ENCODE measurements around the gene PELI2.

Gene PELI2

DNA sequence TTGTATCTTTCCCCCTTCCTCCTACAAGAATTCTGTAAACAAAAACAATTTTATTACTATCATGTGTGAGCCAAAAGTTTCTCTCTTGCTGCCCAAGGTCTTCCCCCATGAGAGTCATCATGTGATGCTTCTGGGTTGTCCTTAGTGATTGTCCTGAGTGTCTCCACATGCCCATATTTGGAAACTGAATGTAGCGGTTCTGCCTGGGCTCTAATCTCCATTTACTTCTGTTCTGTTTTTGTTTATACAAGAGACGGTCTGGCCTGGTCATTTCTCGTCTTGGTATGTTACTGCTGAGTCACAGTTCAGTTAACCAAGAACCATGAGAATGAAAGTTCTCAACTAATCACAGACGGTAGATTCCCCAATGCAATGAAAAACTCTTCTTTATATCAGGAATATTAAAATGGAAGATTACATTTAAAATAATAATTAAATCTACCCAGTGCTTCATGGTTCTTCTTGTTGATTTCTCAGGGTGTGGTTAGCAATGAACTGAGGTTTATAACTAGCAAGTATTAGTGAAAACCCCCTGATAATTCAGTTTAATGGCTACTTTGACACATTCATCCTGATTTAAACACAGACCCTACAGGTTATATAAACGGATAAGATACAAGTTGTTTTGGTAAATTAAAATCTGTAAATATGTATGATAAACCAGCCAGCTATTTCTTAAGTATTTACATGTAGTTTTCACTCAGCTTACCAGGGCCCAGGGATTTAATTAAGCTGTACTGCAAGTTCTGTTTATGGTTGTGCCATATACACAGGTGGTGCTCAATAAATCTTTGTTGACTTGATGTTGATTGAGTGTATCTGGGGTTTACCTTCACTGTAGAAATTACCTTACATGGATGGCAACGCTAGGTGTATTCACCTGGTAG, 81.1 kb downstream of the PELI2 start:
- in situ Hi-C loops (cut with HindIII; ENCODE audit: low sequenced_read_pairs), result no loop called here

DNA sequence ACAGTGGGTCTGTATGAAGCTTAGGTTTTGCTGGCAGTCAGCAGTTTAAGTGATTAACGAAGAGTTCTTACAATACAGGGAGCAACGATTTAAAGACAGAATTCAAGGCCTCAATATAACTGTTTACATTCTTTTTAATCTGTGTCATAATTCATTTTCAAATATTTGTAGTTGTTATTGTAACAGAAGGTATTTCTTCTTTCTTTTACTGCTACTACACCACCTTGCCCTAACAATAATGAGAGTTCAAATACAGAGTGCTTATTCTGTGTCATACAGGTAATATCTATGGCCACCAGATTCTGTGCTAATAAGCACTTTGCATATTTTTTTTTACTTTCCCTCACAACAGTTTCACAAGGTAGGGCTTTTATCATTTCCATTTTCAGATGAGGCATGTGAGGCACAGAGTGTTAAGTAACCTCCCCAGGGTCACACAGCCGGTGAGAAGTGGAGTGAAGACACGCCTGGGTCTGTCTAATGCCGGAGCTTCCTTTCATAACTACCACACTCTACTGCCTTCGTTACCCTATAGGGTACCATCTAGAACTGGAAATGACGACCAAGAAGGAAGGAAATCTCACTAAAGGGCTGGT, 81.9 kb downstream of the PELI2 start:
- in situ Hi-C loops (cut with HindIII; ENCODE audit: low sequenced_read_pairs), result no loop called here

DNA sequence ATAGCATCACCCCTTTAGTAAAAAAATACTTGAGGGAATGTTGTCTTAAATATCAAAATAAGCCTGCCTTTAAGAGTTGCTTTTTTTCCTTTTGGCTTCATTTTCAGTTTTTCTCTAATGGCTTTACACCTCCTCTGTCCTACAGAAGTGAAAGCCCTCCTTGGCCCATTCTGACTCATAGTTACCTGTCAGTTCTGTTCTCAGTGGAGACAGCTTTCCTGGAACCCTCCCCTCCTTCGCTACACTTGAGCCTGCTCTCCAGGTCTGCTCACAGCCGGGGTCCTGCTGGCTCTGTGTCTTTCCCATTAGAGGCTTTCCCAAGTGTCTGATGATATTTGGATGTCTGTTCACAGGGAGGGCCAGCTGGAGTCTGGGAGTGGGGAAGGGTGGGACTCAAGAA, 84.0 kb downstream of the PELI2 start:
- in situ Hi-C loops (cut with HindIII; ENCODE audit: low sequenced_read_pairs), result no loop called here

DNA sequence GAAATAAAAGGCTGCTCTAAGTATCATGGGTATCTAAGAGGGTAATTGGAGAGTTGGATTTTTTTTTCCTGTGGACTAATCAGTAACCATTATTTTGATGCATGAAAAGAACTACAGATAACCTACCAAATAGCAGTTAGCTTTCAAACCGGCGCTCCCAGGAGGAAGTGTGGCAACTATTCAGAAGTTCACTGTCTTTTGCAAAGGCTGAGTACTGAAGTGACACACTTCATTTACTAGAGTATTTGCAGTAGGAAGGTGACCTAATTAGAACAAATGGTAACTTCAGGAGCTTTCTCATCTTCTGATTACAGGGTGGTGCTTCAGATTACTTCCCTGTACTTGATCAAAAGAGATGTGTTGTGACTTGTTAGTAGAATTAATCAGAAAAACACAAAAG, 87.7 kb downstream of the PELI2 start:
- in situ Hi-C loops (cut with HindIII; ENCODE audit: low sequenced_read_pairs), result no loop called here

DNA sequence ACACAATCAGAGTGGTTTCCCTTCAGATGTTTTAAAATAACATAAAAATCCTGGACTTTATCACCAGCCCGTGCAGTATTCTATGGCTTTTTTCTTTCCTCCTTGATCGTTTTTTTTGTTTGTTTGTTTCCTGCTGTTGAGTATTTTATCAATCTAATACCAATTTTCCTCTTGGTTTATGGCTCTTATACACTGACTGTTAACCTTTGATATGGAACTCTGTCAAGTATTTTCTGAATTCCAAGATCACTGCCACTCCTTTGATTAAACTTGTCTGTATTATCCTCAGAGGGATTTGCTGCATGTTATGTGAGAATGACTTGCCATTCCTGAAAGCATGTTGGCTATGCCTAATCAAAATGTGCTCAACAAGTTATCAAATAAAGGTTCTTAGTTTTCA, 88.4 kb downstream of the PELI2 start:
- in situ Hi-C loops (cut with HindIII; ENCODE audit: low sequenced_read_pairs), result no loop called here

DNA sequence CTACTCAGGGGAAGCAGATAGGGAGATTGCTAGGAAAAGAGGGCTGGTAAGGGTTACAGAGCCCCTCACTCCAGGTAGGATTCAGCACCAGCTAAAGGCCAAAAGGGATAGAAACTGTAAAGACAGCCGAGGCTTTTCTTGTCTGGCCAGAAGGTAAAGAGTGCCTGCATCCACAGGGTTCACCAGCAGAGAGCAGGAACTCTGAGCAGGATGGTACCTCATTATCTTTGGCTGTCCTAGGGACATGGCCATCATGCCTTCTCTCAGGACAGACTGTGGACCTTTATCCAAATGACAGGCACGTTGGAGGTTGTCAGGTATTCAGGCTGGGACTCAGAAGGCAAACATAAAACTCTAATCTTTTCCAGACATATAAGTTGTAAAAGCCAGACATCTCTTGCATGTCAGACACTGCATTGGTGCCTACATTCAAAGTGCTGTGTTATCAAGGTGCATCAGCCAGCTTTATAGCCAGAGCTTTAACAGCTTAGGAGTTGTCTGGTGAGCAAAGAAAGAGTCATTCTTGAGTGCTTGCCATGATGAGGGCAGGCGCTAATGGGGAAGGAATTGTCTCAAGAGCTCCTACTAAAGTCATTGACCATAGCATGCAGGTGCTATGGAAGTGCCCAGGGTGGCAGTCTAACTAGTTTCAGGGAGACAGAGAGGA, 89.5 kb downstream of the PELI2 start:
- in situ Hi-C loops (cut with HindIII; ENCODE audit: low sequenced_read_pairs), result no loop called here

DNA sequence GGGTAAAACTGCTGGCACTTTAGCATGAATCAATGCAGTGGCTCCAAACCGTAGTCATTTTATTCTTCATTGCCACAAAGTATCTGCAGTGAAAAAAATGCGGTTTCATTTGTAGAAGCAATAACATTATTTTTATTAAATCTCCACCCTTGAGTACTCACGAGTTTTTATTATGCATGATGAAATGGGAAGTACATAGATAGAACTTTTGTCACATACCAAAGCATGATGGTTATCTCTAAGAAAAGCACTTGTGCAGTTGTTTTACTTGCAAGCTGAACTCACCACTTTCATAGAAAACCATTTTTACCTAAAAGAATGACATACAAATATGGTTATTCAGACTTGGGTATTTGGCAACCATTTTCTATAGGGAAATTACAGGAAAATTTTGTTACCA, 90.3 kb downstream of the PELI2 start:
- in situ Hi-C loops (cut with HindIII; ENCODE audit: low sequenced_read_pairs), result no loop called here

DNA sequence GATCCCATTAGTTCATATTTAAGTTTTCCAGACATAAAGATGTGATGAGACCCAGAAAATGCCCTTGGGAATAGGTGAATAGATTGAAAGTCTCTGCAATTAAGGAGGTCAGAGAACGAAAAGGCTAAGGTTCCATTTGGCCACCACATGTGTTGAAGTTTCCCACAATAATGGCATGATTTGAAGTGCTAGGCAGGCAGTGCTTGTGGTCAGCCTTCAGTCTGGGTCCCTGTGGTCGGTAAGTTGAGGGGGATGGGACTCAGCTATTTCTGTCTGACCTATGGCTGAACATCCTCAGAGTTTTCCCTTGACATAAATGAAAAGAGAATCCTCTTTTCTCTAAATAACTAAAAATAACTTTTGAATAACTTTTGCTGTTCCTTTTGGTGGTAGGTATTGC, 92.4 kb downstream of the PELI2 start:
- in situ Hi-C loops (cut with HindIII; ENCODE audit: low sequenced_read_pairs), result no loop called here

DNA sequence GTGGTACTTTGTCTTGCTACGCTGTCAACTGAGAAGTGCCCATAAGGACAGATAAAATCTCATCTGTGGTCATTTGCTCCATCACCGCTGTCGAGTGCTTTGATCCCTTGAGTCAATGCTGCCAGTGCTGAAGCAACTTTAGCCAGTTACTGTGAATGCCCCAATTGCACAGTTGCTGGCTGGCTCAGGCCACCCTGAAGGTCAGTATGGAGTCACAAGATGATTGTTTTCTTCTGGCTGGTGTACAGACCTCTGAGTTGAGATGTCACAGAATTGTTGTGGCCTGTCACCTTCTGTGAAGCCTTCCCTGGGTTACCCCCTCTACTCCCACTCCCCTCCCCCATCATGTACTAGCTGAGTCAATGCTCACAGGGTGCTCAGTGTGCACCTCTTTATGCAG, 92.9 kb downstream of the PELI2 start:
- in situ Hi-C loops (cut with HindIII; ENCODE audit: low sequenced_read_pairs), result no loop called here

DNA sequence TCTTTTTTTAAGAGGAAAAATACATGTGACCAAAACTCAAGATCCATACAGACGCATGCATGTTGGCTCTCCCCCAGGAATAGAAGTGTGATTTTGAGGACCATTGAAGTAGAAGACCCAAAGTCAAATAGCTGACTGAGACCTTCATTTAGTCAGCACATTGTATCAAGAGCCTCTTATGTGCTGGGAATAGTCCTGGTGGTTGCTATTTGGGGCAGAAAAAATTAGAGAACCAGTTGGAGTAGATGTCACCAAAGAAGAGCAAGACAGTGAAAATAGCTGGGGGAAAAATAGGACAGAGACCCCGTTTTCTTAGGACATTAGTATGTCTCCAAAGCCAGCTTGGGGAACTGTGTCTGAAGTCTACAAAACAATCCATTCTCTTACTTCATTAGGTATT, 93.6 kb downstream of the PELI2 start:
- in situ Hi-C loops (cut with HindIII; ENCODE audit: low sequenced_read_pairs), result no loop called here

DNA sequence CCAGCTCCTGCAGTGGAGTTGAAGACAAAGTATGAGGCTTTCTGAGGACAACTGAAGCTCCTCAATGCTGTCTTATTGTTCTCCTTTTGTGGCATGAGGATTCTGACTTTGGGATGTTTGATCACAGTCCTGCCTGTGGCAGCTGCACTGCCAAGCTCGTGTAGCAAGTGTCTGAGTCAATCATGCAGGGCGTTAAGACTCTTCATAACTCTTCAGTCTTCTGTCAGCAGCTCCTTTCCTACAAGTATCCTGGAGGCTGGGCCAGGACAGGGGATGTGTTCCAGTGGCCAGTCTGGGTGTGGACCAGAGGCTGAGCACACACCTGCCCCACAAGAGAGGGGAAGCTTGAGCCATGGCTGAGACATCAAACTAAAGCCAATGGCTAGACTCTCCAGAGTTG, 94.3 kb downstream of the PELI2 start:
- in situ Hi-C loops (cut with HindIII; ENCODE audit: low sequenced_read_pairs), result no loop called here

DNA sequence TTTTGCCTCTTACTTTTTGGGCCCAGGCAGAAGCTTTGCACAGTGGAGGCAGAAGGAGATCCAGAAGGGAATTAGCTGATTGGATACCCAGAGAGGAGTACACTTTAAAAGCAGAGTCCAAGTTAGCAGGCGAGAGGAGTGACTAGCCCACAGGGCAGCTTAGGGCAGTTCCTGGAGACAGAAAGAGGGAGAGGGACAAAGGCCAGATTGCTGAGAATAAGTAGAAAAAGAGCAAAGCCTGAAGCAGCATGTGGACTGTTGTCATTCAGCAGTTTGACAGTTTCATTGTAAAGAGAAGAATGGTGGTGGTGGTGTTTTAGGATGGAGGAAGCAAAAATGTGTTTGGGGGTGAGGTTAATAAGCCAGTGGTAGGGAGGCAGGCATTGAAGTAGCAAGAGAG, 95.1 kb downstream of the PELI2 start:
- in situ Hi-C loops (cut with HindIII; ENCODE audit: low sequenced_read_pairs), result no loop called here

DNA sequence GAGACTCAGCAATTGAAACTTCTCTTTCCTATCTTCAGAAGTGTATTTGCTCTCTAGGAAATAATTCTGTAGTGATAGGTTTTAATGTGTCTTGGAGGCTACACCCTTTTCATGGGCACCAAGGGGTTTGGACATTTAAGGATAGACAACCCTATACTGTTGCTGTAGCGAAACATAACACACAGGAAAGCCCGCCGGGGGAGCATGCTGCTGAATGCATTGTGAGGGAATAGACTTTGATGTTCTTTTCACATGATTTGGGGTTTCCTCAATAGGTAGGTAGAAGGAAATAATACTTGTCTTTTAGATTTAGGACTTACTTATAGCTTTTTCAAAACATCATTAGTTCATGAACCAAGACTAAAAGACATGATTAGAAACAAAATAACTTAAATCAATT, 97.0 kb downstream of the PELI2 start:
- in situ Hi-C loops (cut with HindIII; ENCODE audit: low sequenced_read_pairs), result no loop called here

DNA sequence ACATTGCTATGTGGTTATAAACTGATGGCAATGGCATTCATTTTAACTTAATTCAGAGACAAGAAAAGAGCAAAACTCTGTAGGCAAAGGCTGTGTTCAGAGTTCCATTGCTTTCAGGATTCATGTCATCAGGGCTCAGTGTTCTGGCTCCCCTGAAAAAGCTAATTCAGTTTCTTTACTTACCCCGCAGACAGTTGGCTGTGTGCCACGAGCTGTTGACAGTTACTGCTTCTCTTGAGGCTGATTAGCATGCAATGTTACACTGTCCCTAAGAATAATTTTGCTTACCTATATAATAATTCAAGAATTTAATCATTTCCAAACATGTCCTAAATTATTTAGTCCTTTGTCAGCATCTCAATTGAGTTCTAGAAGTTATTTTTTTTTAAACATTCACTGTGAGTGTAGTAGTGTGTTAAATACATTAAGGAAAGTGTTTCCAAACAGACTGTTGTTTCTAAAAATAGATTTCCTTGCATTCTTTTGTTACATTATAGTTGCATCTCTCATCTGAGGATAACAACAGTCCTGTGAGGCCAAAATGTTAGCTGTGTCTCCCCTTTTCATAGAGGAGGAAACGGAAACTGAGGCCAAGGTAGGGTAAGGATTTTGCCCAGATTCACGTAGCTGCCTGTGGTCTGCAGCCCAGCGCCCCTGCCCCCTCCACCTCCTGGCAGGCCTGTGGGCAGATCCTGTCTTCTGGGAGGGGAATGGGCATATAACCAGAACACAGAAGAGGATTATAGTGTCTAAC, 98.6 kb downstream of the PELI2 start:
- in situ Hi-C loops (cut with HindIII; ENCODE audit: low sequenced_read_pairs), result no loop called here

DNA sequence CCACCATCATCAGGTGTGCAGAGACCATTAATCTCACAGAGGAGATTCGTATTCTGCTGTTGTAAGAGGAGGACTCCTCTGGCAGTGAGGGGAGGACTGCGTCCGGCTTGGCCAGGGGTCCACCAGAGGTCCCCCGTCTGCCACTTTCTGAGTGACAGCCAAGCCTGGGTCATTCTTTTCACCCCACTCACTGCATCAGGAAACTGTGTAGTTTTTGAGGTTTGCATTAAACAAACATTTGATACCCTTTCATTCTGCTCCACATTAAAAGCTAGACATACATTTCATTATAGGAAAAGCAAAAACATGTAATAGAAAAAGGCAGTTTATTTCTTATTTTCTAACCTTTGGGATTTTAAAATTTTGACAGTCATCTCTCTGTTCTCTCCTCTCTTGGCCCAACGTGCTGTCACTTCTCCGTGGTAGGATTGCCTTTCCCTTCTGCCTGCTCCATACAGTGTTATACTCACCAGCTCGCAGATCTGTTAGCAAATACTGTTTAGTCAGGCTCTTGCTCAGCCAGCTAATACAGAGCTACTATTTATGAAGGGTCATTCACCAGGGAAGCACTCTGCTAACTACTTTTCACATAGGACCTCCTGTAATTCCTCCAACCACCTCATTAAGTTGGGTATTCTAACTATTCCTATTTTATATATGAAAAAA, 99.3 kb downstream of the PELI2 start:
- in situ Hi-C loops (cut with HindIII; ENCODE audit: low sequenced_read_pairs), result no loop called here

DNA sequence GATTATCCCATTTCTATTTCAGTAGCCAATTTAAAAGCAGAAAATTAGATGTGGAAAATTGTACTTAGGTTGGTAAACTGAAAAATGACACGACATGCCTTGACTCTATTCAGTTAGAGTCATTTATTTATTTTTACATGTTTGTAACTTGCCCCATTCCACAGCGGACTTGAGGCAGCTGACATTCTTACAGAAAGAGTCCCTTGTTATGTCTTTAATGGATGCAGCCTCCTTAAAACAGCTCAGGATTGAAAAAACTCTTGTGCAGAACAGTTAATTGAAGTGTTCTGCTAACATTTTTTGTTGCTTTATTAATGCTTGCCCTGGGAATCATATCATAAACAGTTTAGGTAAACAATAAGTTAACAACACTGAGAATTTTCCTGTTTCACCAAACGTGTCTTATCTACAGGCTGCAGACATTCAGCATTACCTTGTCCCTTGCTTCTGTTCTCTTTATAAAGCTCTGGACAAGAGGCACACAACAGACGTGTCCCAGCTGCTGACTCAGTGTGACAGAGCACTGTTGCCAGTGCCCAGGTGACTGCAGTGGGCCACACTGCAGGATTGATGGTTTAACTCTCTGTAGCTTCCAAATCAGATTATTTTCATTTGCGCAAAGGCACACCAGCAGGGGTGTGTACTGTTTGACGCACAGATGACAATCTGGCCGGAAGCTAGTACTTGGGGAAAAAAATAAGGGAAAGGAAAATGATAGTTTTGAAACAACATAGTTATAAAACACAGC, 101.6 kb downstream of the PELI2 start:
- in situ Hi-C loops (cut with HindIII; ENCODE audit: low sequenced_read_pairs), result no loop called here

DNA sequence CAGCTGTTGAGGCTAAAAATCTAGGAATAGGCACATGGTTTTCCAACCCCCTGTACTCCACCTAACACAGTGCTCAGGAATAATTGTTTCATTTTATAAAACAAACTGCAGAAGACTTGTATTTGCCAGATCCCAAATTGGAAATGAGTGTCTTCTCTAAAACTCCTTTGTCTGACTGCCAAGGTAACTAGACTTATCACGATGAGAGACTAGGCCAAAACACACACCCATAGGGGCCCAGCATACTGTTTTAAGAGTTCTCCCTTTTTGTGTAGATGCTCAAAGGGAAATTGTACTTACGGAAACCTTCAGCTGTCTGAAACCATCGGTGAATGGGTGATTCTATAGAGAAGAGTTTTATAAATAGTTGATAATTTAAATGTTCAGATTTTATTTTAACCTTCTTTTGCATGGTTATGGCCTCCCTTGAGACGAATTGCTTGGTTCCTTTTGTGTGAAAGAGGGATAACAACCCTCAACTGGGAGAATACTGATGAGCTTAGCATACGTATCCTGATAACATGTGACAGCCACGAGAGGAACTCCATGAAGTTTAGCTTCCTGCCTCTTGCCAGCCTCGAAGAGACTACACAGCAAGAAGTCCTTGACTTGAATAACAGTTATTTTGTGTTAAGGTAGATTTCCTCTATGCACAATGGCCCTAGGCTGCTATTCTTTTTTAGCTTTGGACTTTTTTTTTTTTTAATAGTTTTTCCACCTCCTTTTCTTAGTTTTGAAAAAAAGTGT, 103.3 kb downstream of the PELI2 start:
- in situ Hi-C loops (cut with HindIII; ENCODE audit: low sequenced_read_pairs), result no loop called here

DNA sequence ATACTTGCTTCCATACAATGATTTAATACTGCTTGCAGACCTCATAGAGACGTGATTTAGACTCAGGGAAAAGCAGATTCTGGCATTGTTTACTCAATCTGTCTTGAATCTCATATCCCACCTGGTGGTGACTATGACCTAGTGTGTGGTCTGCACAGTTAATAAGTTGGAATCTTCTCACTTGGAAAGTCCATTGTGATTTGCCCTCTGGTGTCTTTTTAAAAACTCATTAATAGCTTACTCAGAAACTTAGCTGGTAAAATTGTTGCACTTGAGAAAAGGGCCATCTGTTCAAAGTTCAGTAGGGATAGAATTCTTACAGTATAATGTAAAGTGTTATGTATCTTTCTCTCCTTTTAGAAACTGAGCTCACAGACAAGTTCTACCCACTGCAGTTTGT, 106.0 kb downstream of the PELI2 start:
- in situ Hi-C loops (cut with HindIII; ENCODE audit: low sequenced_read_pairs), result no loop called here

Data from DLD1 (cell line).